ENCODE data around the gene RFX2. TPM values are rescaled to one million over a fixed set of nuclear protein-coding genes. Genes with fewer than 3 reads are reported as not detected.

RFX2 gene
- total and polyA plus RNA-seq, 7 donors, result 1.2 to 21.2 (median 14.3) TPM

DNA sequence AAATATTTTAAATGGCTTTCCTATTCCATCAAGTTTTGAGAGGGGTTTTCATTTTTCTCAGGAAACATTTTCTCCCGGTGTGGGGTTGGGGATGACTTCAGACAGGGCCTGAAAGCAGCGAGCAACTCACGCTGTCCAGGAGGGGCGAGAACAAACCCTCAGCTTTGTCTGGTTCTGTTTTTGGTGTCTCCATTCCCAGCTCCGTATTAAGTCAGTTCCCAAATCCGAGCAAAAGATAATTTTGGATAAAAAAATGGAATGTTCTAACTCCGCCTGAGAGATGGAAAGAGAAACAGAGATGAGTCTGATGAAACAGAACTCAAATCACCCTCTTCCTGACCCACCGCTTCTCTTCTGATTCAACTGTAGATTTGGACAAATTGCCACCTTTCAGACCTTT lies 38.4 kb downstream of the RFX2 start:
- H3K36me3 ChIP-seq, result no peaks in the 10 kb centered on the region
- intact Hi-C loops (cut with DNase I), result no loop called here
- no peak for DNase-seq
- H3K27me3 ChIP-seq, result no peaks in the 10 kb centered on the region
- H3K27ac ChIP-seq, result peak overlapping the region; percentile 78 to 91 (median 84)
- no peaks in the 10 kb centered on the region for H3K9me3 ChIP-seq
- H3K4me1 ChIP-seq, result peaks cover 0 to 75% (median 59%) of the 10 kb centered on the region in 4 donors
- H3K4me3 ChIP-seq, result no peak overlapping the region
- TF ChIP-seq POLR2A (IDR thresholded peaks at IDR 0.05) (no peak), EP300 (IDR thresholded peaks at IDR 0.05) (no peak), POLR2AphosphoS5 (IDR thresholded peaks at IDR 0.05) (no peak)
- TF ChIP-seq, protein P1, sequence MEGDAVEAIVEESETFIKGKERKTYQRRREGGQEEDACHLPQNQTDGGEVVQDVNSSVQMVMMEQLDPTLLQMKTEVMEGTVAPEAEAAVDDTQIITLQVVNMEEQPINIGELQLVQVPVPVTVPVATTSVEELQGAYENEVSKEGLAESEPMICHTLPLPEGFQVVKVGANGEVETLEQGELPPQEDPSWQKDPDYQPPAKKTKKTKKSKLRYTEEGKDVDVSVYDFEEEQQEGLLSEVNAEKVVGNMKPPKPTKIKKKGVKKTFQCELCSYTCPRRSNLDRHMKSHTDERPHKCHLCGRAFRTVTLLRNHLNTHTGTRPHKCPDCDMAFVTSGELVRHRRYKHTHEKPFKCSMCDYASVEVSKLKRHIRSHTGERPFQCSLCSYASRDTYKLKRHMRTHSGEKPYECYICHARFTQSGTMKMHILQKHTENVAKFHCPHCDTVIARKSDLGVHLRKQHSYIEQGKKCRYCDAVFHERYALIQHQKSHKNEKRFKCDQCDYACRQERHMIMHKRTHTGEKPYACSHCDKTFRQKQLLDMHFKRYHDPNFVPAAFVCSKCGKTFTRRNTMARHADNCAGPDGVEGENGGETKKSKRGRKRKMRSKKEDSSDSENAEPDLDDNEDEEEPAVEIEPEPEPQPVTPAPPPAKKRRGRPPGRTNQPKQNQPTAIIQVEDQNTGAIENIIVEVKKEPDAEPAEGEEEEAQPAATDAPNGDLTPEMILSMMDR (IDR thresholded peaks at IDR 0.05), result no peak
- 91 to 93% methylated on average over 8 of the region's 8 CpGs for WGBS, 2 donors

GRCh38 chr19:6070720-6071485 lies 39.4 kb downstream of the RFX2 start:
- Histone ChIP-seq H3K4me1 (peaks cover 0 to 75% (median 58%) of the 10 kb centered on the region in 4 donors), H3K4me3 (no peak overlapping the region)

DNA sequence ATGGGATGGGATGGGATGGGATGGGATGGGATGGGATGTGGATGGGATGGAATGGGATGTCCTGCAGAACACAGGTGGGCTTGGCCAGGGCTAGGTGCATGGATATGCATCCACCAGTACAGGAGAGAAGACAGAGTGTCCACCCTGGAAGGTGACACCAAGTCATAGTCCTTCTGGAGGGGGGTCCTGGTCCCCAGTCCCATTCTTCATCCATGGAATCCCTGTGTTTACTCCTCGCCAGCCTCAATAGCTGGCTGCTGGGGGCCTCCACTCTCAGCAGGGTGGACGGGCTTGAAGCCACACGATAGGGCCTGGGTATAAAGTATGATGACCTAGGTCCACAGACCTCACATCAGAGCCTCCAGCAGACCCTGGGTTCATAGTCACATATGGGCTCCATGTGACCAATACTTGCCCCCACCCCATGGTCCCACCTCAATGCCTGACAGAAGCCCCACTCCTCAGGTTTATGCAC lies 40.1 kb downstream of the RFX2 start:
- Histone ChIP-seq H3K27me3 (no peaks in the 10 kb centered on the region), H3K9me3 (no peaks in the 10 kb centered on the region), H3K4me1 (peaks cover 0 to 80% (median 64%) of the 10 kb centered on the region in 4 donors), H3K4me3 (no peak overlapping the region), H3K27ac (peak overlapping the region; percentile 78 to 91 (median 84)), H3K36me3 (no peaks in the 10 kb centered on the region)
- 96% methylated on average over 3 of the region's 3 CpGs for WGBS, 2 donors
- intact Hi-C loops (cut with DNase I), result no loop called here
- DNase-seq, result no peak
- TF ChIP-seq, protein P1 (IDR thresholded peaks at IDR 0.05), result no peak
- TF ChIP-seq POLR2A (IDR thresholded peaks at IDR 0.05) (no peak), POLR2AphosphoS5 (IDR thresholded peaks at IDR 0.05) (no peak), EP300 (IDR thresholded peaks at IDR 0.05) (no peak)

More at GRCh38 chr19:6070720-6071485, 39.4 kb downstream of the RFX2 start:
- H3K9me3 ChIP-seq, result no peaks in the 10 kb centered on the region
- WGBS, 2 donors, result 84 to 94% methylated on average over 11 of the region's 11 CpGs
- TF ChIP-seq EP300 (IDR thresholded peaks at IDR 0.05) (no peak), POLR2AphosphoS5 (IDR thresholded peaks at IDR 0.05) (peak in 2 of 4 donors; percentile 59 to 61), POLR2A (IDR thresholded peaks at IDR 0.05) (no peak)
- TF ChIP-seq, protein P1 (IDR thresholded peaks at IDR 0.05), result no peak
- H3K27me3 ChIP-seq, result no peaks in the 10 kb centered on the region
- DNase-seq, result no peak
- H3K27ac ChIP-seq, result peak overlapping the region; percentile 78 to 91 (median 84)
- H3K36me3 ChIP-seq, result no peaks in the 10 kb centered on the region
- intact Hi-C loops (cut with DNase I), result no loop called here

DNA sequence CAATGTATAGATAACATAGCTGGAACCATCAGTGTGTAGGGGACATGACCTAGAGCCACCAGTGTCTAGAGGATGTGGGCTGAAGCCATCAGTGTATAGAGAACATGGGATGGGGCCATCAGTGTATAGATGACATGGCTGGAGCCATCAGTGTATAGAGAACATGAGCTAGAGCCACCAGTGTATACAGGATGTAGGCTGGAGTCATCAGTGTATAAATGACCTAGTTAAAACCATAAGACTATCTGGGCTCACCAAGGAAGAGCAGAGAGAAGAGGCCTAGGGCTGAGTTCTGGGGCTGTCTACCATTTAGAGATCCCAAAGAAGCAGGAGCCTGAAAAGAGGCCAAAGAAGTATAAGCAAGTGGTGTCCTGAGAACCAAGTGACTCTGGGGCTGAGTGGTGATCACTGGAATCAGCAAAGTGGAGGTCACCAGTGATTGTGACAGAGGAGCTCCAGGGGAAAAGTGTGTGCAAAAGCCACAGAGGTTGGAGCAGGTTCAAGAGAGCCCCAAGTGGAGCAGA lies 41.0 kb downstream of the RFX2 start:
- DNase-seq, result no peak
- no peak overlapping the region for H3K4me3 ChIP-seq
- intact Hi-C loops (cut with DNase I), result loop anchor here (10.0 kb wide), 1 partner anchor 1095 kb away; no protein-coding TSS in a partner anchor
- TF ChIP-seq POLR2AphosphoS5 (IDR thresholded peaks at IDR 0.05) (no peak), EP300 (IDR thresholded peaks at IDR 0.05) (no peak)
- no peaks in the 10 kb centered on the region for H3K27me3 ChIP-seq
- H3K4me1 ChIP-seq, result peaks cover 0 to 89% (median 68%) of the 10 kb centered on the region in 4 donors
- peak overlapping the region; percentile 91 to 95 (median 92) for H3K27ac ChIP-seq
- H3K9me3 ChIP-seq, result no peaks in the 10 kb centered on the region
- H3K36me3 ChIP-seq, result no peaks in the 10 kb centered on the region

- Histone ChIP-seq H3K36me3 (no peaks in the 10 kb centered on the region), H3K4me3 (no peak overlapping the region), H3K27me3 (no peaks in the 10 kb centered on the region), H3K4me1 (peaks cover 0 to 89% (median 74%) of the 10 kb centered on the region in 4 donors), H3K27ac (peak overlapping the region; percentile 91 to 95 (median 92)), H3K9me3 (no peaks in the 10 kb centered on the region)
- no peak for DNase-seq
- 58 to 65% methylated on average over 2 of the region's 2 CpGs for WGBS, 2 donors
- TF ChIP-seq EP300 (IDR thresholded peaks at IDR 0.05) (no peak), POLR2A (IDR thresholded peaks at IDR 0.05) (no peak), POLR2AphosphoS5 (IDR thresholded peaks at IDR 0.05) (no peak)
- TF ChIP-seq, protein P1 (IDR thresholded peaks at IDR 0.05), result no peak
- intact Hi-C loops (cut with DNase I), result loop anchor here (10.0 kb wide), 1 partner anchor 1094 kb away; no protein-coding TSS in a partner anchor
Measured at GRCh38 chr19:6068711-6069110, 41.6 kb downstream of the RFX2 start.
